Stimulated activated CD8-positive, alpha-beta memory T cell treated with anti-CD3 and anti-CD28 coated beads, Interleukin-4, amount 100 ng/mL, for 1 hour (primary cell): Measurements from ENCODE around the gene MATN1.

Experiments used
- DNase-seq, 2 donors: peaks; one replicate each; pipeline ENCODE4 v3.0.0-alpha.2; 2020; ENCODE audit warnings: low read depth in 2 of 2, low spot score in 1 of 2

Gene MATN1

GRCh38 chr1:30758121-30758688, 34.8 kb upstream of the MATN1 start:
- no peak for DNase-seq

GRCh38 chr1:30757352-30758120, 34.2 kb upstream of the MATN1 start, which contains the start of gene LAPTM5:
LAPTM5 (minus strand) TSS chr1:30757774; CDS start chr1:30757745, 29 bp downstream.
- DNase-seq = no peak

GRCh38 chr1:30756545-30757351, 33.4 kb upstream of the MATN1 start:
- peak in 1 of 2 donors; percentile 40 for DNase-seq

- no peak for DNase-seq
These were observed 32.8 kb upstream of the MATN1 start for GRCh38 chr1:30756206-30756544.

GRCh38 chr1:30755746-30756145, 32.4 kb upstream of the MATN1 start:
- no peak for DNase-seq

GRCh38 chr1:30755334-30755733, 31.9 kb upstream of the MATN1 start:
- no peak for DNase-seq

GRCh38 chr1:30754684-30755171, 31.3 kb upstream of the MATN1 start:
- no peak for DNase-seq

GRCh38 chr1:30753660-30754123, 30.3 kb upstream of the MATN1 start:
- no peak for DNase-seq

- no peak for DNase-seq
These were observed 29.7 kb upstream of the MATN1 start for GRCh38 chr1:30753118-30753517.

- DNase-seq = no peak
These were observed 29.2 kb upstream of the MATN1 start for GRCh38 chr1:30752651-30752908.

- no peak for DNase-seq
These were observed 28.7 kb upstream of the MATN1 start for GRCh38 chr1:30751830-30752650.

- DNase-seq = no peak
These were observed 27.4 kb upstream of the MATN1 start for GRCh38 chr1:30750731-30751291.

- DNase-seq = peak in 1 of 2 donors; percentile 45
These were observed 26.6 kb upstream of the MATN1 start for GRCh38 chr1:30749691-30750583.

GRCh38 chr1:30748699-30749401, 25.5 kb upstream of the MATN1 start:
- DNase-seq = no peak

- DNase-seq = no peak
These were observed 24.8 kb upstream of the MATN1 start for GRCh38 chr1:30748098-30748698.

GRCh38 chr1:30747033-30748008, 23.9 kb upstream of the MATN1 start:
- no peak for DNase-seq

- no peak for DNase-seq
These were observed 23.0 kb upstream of the MATN1 start for GRCh38 chr1:30746212-30747032.
